Spleen (tissue), 11 donors: ENCODE results near the gene PDE8B. TPM values are rescaled to one million over a fixed set of nuclear protein-coding genes. Genes with fewer than 3 reads are reported as not detected.
A peak's percentile ranks its signal among the peaks of the same experiment; 100 is the strongest.

Experiments used
- DNase-seq: peaks from one replicate; pipeline ENCODE4 v3.0.0-alpha.2; 2020
- H3K27ac ChIP-seq, 8 donors: fragments of 200-600 bp; sonication (generic) in 7 of 8; 1 replicate in 4 of 8; 2 replicates in 4 of 8; pipeline versions ENCODE4 v1.5.0 to v1.8.0; 2016 to 2021; ENCODE audit warnings: inconsistent platforms in 4 of 8, mild to moderate bottlenecking in 4 of 8, moderate library complexity in 1 of 8
- H3K27me3 ChIP-seq, 7 donors: fragments of 200-600 bp; sonication (generic) in 6 of 7; replicated peaks in 1 of 7; 1 replicate in 4 of 7; 2 replicates in 3 of 7; pipeline versions ENCODE4 v1.5.0 to v1.8.0; 2016 to 2021; ENCODE audit warnings: inconsistent platforms in 3 of 7, mild to moderate bottlenecking in 1 of 7
- H3K36me3 ChIP-seq, 6 donors: fragments of 200-600 bp; sonication (generic) in 5 of 6; 1 replicate in 4 of 6; 2 replicates in 2 of 6; pipeline versions ENCODE4 v1.5.0 to v1.8.0; 2016 to 2021; ENCODE audit warnings: inconsistent platforms in 2 of 6
- H3K4me1 ChIP-seq, 6 donors: fragments of 200-600 bp; sonication (generic) in 5 of 6; 1 replicate in 3 of 6; 2 replicates in 3 of 6; pipeline versions ENCODE4 v1.5.0 to v1.8.0; 2016 to 2021; ENCODE audit warnings: inconsistent platforms in 3 of 6
- H3K4me3 ChIP-seq, 8 donors: fragments of 200-600 bp; sonication (generic) in 7 of 8; 1 replicate in 4 of 8; 2 replicates in 4 of 8; pipeline versions ENCODE4 v1.5.0 to v1.8.0; 2016 to 2021; ENCODE audit warnings: inconsistent platforms in 4 of 8, mild to moderate bottlenecking in 4 of 8, moderate library complexity in 2 of 8
- H3K9me3 ChIP-seq, 8 donors: fragments of 200-600 bp; sonication (generic) in 7 of 8; 1 replicate in 4 of 8; 2 replicates in 4 of 8; pipeline versions ENCODE4 v1.5.0 to v1.8.0; 2016 to 2021; ENCODE audit warnings: inconsistent platforms in 4 of 8
- POLR2A ChIP-seq, 3 donors: fragments of 450-650 bp; IDR thresholded peaks; one replicate each; pipeline ENCODE4 v1.5.1; 2017; ENCODE audit warnings: antibody characterized with exemption in 3 of 3, mild to moderate bottlenecking in 1 of 3
- POLR2AphosphoS5 ChIP-seq, 3 donors: sonication (generic); formaldehyde crosslinking; IDR thresholded peaks; one replicate each; pipeline ENCODE4 v1.5.1; 2017; ENCODE audit warnings: antibody characterized with exemption in 3 of 3
- WGBS, 5 donors: extraction: QIAGEN DNeasy Blood & Tissue Kit in 3 of 5; methylation state at CpG; one replicate each; pipeline versions ENCODE4 v1.1.5 to v1.1.7; 2013 to 2018; 5-methylcytosine and 5-hydroxymethylcytosine counted together
- intact Hi-C: fragments of 100-400 bp; cut with DNase I; formaldehyde crosslinking; loops from one replicate; pipeline ENCODE4 v1.15.0; 2023; ENCODE audit warnings: low total_unique reads
- polyA plus RNA-seq, 3 donors: library from polyadenylated mRNA; stranded (reverse); fragments of 200-250 nt; gene quantifications; one replicate each; pipeline ENCODE4 v1.2.1, GENCODE V29; 2013
- total RNA-seq, 7 donors: library from RNA; depleted of rRNA in 3 of 7; stranded (reverse); fragments of >200 nt in 3 of 7; fragmentation: NEBNext Ultra II Directional in 4 of 7; extraction: Animal tissue kit (Norgen Biotek cat#: 25700) in 4 of 7; gene quantifications; one replicate each; pipeline versions ENCODE4 v1.1.0 to v1.2.1, GENCODE V29; 2016 to 2021
- TF ChIP-seq, protein P1 (sequence below), 11 experiments: fragments of 200-600 bp in 7 of 11; fragments of 450-650 bp in 4 of 11; sonication (generic) in 4 of 11; IDR thresholded peaks in 8 of 11; conservative IDR thresholded peaks in 3 of 11; 1 replicate in 7 of 11; 2 replicates in 4 of 11; pipeline versions ENCODE4 v1.4.0 to v1.8.0; 2016 to 2021; ENCODE audit warnings: antibody characterized with exemption in 11 of 11, inconsistent platforms in 4 of 11, mild to moderate bottlenecking in 1 of 11
- donor health status: healthy with polysubstance abuse.
- donor health status: DM: no; HTN: no; CAD: no; lungs with moderate emphysema.
- donor health status: DM: no; HTN: no; CAD: no.
- donor health status: Bipolar disorder and iron deficiency.
- donor health status: healthy.
- donor health status: DM: no; HTN: no; CAD: no.
- donor health status: DM: yes; HTN: yes; CAD: no.

PDE8B gene
- total and polyA plus RNA-seq, 10 donors = 0.18 to 1.9 (median 0.85) TPM

GRCh38 chr5:77398896-77399295 is 188.4 kb downstream of the PDE8B start:
- H3K9me3 ChIP-seq = no peaks in the 10 kb centered on the region
- no peak overlapping the region for H3K27ac ChIP-seq
- intact Hi-C loops = no loop called here
- no peaks in the 10 kb centered on the region for H3K27me3 ChIP-seq
- TF ChIP-seq POLR2A (IDR thresholded peaks at IDR 0.05) (no peak), POLR2AphosphoS5 (IDR thresholded peaks at IDR 0.05) (no peak)
- TF ChIP-seq, protein P1, sequence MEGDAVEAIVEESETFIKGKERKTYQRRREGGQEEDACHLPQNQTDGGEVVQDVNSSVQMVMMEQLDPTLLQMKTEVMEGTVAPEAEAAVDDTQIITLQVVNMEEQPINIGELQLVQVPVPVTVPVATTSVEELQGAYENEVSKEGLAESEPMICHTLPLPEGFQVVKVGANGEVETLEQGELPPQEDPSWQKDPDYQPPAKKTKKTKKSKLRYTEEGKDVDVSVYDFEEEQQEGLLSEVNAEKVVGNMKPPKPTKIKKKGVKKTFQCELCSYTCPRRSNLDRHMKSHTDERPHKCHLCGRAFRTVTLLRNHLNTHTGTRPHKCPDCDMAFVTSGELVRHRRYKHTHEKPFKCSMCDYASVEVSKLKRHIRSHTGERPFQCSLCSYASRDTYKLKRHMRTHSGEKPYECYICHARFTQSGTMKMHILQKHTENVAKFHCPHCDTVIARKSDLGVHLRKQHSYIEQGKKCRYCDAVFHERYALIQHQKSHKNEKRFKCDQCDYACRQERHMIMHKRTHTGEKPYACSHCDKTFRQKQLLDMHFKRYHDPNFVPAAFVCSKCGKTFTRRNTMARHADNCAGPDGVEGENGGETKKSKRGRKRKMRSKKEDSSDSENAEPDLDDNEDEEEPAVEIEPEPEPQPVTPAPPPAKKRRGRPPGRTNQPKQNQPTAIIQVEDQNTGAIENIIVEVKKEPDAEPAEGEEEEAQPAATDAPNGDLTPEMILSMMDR (IDR thresholded peaks at IDR 0.05 in 8 of 11, conservative IDR thresholded peaks at IDR 0.05 in 3 of 11) = no peak
- WGBS, 5 donors = 87 to 96% (median 92%) methylated on average over 8 of the region's 8 CpGs
- DNase-seq = no peak
- no peak overlapping the region for H3K4me3 ChIP-seq
- no peaks in the 10 kb centered on the region for H3K36me3 ChIP-seq
- no peaks in the 10 kb centered on the region for H3K4me1 ChIP-seq

DNA sequence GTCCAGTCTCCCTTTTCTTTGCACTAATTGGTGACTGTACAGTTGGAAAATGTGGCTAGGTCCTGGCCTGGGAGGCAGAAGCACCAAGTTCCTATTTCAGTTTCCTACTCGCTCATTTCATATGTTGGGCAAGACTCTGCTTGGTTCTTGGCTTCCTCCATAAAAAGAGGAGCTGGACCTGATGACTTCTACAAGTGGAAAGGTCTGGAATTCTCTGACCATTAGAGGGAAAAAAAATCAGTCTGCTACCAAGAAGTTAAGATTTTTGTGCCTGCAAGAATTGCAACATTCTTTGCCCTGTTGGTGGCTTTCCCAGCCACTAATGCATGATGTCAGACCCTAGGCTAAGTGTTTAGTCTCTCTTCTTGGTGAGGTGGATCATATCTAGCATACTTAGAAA is 190.2 kb downstream of the PDE8B start:
- intact Hi-C loops = no loop called here
- WGBS, 5 donors = 52 to 80% (median 63%) methylated on average over 1 of the region's 1 CpG
- H3K27ac ChIP-seq = no peak overlapping the region

GRCh38 chr5:77402796-77403195 is 192.3 kb downstream of the PDE8B start:
- Histone ChIP-seq H3K4me3 (no peak overlapping the region), H3K27ac (no peak overlapping the region), H3K36me3 (no peaks in the 10 kb centered on the region), H3K27me3 (no peaks in the 10 kb centered on the region), H3K4me1 (no peaks in the 10 kb centered on the region), H3K9me3 (no peaks in the 10 kb centered on the region)
- intact Hi-C loops = no loop called here
- no peak for DNase-seq
- TF ChIP-seq POLR2AphosphoS5 (IDR thresholded peaks at IDR 0.05) (no peak), POLR2A (IDR thresholded peaks at IDR 0.05) (no peak)
- TF ChIP-seq, protein P1 (IDR thresholded peaks at IDR 0.05 in 8 of 11, conservative IDR thresholded peaks at IDR 0.05 in 3 of 11) = no peak
- WGBS, 5 donors = 89 to 96% (median 92%) methylated on average over 6 of the region's 6 CpGs

More for the DNA sequence above, 190.2 kb downstream of the PDE8B start:
- no peaks in the 10 kb centered on the region for H3K9me3 ChIP-seq
- no peaks in the 10 kb centered on the region for H3K4me1 ChIP-seq
- DNase-seq = no peak
- H3K27me3 ChIP-seq = no peaks in the 10 kb centered on the region
- H3K4me3 ChIP-seq = no peak overlapping the region
- no peaks in the 10 kb centered on the region for H3K36me3 ChIP-seq
- TF ChIP-seq POLR2AphosphoS5 (IDR thresholded peaks at IDR 0.05) = no peak
- no peak for TF ChIP-seq POLR2A (IDR thresholded peaks at IDR 0.05)
- TF ChIP-seq, protein P1 (IDR thresholded peaks at IDR 0.05 in 8 of 11, conservative IDR thresholded peaks at IDR 0.05 in 3 of 11) = no peak

DNA sequence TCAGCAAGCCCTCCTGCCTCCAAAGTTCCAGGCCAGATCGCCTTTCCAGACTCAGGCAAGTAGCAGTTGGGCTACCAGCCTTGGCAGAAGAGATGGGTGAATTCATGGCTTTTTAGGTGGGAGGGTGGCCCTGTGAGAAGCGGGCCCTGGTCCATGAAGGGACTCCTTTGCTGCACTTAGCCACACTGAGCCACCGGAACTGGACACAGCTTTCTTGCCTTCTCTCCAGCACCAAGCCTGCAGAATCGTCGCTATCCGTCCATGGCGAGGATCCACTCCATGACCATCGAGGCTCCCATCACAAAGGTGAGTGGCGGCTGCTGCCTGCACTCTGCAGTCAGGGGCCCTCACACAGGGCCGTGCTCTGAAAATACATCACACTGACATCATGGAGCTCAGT is 196.7 kb downstream of the PDE8B start:
- intact Hi-C loops = no loop called here
- H3K27me3 ChIP-seq = peaks cover 0 to 7% (median 0%) of the 10 kb centered on the region in 7 donors

More for the DNA sequence above, 196.7 kb downstream of the PDE8B start:
- H3K4me1 ChIP-seq = no peaks in the 10 kb centered on the region
- TF ChIP-seq POLR2AphosphoS5 (IDR thresholded peaks at IDR 0.05) (no peak), POLR2A (IDR thresholded peaks at IDR 0.05) (no peak)
- TF ChIP-seq, protein P1 (IDR thresholded peaks at IDR 0.05 in 8 of 11, conservative IDR thresholded peaks at IDR 0.05 in 3 of 11) = no peak
- peak; percentile 67 for DNase-seq
- no peak overlapping the region for H3K27ac ChIP-seq
- WGBS, 5 donors = 89 to 97% (median 93%) methylated on average over 8 to 10 of the region's 10 CpGs
- no peaks in the 10 kb centered on the region for H3K36me3 ChIP-seq
- no peaks in the 10 kb centered on the region for H3K9me3 ChIP-seq
- H3K4me3 ChIP-seq = no peak overlapping the region
